Fibroblast of the aortic adventitia (primary cell): Measurements from ENCODE around the gene MS4A15. TPM values are rescaled to one million over a fixed set of nuclear protein-coding genes. Genes with fewer than 3 reads are reported as not detected.

Experiments used
- DNase-seq: peaks from one replicate; pipeline ENCODE4 v3.0.0-alpha.2; 2010; ENCODE audit warnings: low read depth
- H3K4me3 ChIP-seq: 2 replicates; pipeline ENCODE4 v1.5.1; 2011; ENCODE audit warnings: low read depth, mild to moderate bottlenecking, control low read depth, low read length, moderate library complexity
- CTCF ChIP-seq: IDR thresholded peaks from 2 replicates; pipeline ENCODE4 v1.5.1; 2011; ENCODE audit warnings: mild to moderate bottlenecking, low read length, control low read depth, inconsistent platforms; ENCODE audit not compliant: insufficient read depth
- total RNA-seq: library from RNA; depleted of rRNA; stranded (reverse); fragments of >200 nt; gene quantifications from 2 replicates; pipeline ENCODE4 v1.2.3, GENCODE V29; 2012; ENCODE audit warnings: low replicate concordance

MS4A15 gene
- total RNA-seq, 1 donor = not detected

- H3K4me3 ChIP-seq = no peak overlapping the region
- no peak for TF ChIP-seq CTCF
- DNase-seq = no peak
Measured at GRCh38 chr11:60797846-60798630, 41.4 kb downstream of the MS4A15 start.

GRCh38 chr11:60798631-60799030 is 42.0 kb downstream of the MS4A15 start:
- no peak for DNase-seq
- no peak for TF ChIP-seq CTCF

GRCh38 chr11:60801194-60801593 is 44.5 kb downstream of the MS4A15 start:
- no peak for TF ChIP-seq CTCF
- H3K4me3 ChIP-seq = no peak overlapping the region
- no peak for DNase-seq

More at GRCh38 chr11:60798631-60799030, 42.0 kb downstream of the MS4A15 start:
- H3K4me3 ChIP-seq = no peak overlapping the region

GRCh38 chr11:60803273-60803936 is 46.7 kb downstream of the MS4A15 start:
- no peak for TF ChIP-seq CTCF

GRCh38 chr11:60809249-60809648 is 52.6 kb downstream of the MS4A15 start:
- DNase-seq = no peak
- no peak for TF ChIP-seq CTCF

More at GRCh38 chr11:60803273-60803936, 46.7 kb downstream of the MS4A15 start:
- H3K4me3 ChIP-seq = no peak overlapping the region
- DNase-seq = no peak

GRCh38 chr11:60809691-60810090 is 53.0 kb downstream of the MS4A15 start:
- DNase-seq = no peak
- no peak for TF ChIP-seq CTCF
- no peak overlapping the region for H3K4me3 ChIP-seq

More at GRCh38 chr11:60809249-60809648, 52.6 kb downstream of the MS4A15 start:
- H3K4me3 ChIP-seq = no peak overlapping the region
